Fibroblast of upper back skin (primary cell): ENCODE data around the gene ZNF367.

Experiments used
- DNase-seq: peaks from one replicate; pipeline ENCODE4 v3.0.0-alpha.2; 2013

ZNF367 gene

DNA sequence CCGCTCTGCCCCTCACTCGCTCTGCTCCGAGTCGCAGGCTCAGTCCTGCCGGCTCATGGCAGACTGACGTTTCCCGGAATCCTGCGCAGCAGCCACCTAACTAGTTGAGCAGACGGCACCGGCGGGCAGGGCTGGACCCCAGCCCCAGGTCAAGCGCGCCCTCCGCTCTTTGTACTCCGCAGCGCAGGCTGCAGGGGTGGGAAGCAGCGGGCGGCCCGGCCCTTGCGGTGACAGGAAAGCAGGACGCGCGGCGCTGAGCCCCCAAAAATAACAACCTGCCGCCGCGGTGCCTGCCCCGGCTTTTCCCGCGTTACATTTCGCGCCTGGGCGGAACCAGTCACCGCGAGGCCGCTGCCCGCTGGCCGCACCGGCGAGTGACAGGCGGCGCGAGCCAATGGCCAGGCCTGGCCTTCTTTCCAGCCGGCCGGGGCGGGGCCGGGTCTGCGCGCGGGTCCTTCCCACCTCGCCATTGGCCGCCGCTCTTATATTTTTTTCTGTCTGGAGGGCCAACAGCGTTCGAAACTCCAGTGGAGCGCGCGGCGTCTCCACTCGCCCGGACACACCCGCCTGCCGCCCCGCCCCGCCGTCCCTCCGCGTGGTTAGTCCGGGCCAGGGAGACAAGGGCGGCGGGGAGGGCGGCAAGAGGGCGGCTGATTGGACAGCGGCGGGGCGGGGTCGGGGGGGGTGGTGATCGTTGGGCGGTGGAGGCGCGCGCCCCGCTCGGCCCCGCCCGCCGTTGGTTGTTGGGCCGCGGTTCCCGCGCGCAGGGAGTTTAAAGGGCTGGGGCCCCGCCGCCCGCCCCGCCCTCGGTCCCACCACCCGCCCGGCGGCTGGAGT lies at the start of gene ZNF367:
Gene ZNF367 (minus strand): TSS at position 288 of the 837 bp plus-strand sequence. CDS start 338 bp downstream, outside the sequence.
- DNase-seq = peak; percentile 98

DNA sequence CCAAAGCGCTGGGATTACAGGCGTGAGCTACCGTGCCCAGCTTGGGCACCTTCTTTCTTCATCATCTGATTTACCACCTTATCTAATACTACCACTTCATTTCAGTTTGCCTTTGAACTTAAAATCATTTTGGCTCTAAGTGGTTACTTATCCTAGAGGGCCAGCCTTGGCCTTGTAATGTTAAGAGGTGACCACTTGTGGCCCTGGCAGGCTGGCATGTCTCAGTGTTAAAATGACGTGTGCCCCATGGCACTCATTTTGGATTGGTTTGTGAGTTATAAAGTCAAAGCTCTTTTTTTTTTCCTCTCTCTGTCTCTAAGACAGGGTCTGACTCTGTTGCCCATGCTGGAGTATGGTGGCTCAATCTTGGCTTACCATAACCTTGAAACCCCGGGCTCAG lies 49.6 kb upstream of the ZNF367 start:
- DNase-seq = no peak

DNA sequence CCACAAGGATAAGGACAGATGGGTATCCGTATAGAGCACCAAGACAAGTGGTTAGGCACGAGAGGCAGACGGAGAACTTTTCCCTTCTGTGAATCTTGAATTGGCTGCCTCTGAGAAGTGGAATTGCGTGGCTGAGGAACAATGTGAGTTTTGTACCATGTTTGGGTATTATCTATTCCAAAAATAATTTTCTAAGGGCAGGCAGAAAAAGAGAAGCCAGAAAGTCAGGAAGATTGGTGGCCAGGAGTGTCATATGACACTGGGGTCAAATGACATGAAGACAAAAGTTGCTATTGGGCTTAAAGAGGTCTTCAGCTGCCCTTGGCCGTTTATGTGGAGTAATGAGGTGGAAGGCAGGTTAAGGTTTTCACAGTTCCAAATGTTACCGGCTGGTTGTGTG lies 46.3 kb upstream of the ZNF367 start:
- no peak for DNase-seq

DNA sequence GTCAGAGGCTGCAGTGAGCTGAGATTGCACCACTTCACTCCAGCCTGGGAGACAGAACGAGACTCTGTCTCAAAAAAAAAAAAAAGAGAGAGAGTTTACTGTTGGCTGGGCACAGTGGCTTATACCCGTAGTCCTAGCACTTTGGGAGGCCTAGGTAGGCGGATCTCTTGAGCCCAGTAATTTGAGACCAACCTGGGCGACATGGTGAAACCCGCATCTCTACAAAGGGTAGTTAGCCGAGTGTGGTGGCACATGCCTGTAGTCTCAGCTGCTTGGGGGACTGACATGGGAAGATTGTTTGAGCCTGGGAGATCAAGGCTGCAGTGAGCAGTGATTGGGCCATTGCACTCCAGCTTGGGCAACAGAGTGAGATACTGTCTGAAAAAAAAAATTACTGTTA lies 44.4 kb upstream of the ZNF367 start:
- DNase-seq = no peak

DNA sequence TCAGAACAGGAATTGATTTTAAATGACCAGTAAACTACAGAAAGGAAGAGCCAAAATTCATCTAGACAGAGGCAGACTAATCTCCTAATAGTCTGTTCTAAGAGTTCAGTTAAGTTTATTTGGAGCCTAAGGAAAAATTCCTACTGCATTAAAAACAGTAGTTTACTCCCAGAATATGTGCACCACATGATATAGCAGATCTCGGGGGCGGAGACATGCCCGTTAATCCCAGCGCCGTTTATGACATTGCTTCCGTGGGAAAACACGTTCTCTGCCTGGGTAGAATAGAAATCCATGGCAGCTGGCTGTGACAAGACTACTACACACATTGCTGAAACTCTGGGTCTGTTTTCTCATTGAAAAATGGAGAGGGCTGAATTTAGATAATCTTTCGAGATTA lies 43.2 kb upstream of the ZNF367 start:
- DNase-seq = no peak

DNA sequence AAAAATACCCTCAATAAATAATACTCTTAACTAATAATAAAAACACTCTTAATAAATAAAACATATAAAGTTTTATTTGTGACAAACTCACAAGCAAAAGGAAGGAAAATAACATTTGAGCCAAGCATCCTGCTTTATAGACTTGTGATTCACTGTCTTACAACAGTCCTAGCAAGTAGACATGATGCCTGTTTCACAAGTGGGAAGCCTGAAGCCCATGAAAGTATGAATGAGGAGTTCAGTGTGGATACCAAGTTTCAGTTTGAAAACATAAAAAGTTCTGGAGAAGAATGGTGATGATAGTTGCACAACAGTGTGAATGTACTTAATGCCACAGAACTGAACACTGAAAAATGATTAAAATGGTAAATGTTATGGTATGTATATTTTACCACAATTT lies 42.7 kb upstream of the ZNF367 start:
- peak; percentile 63 for DNase-seq

DNA sequence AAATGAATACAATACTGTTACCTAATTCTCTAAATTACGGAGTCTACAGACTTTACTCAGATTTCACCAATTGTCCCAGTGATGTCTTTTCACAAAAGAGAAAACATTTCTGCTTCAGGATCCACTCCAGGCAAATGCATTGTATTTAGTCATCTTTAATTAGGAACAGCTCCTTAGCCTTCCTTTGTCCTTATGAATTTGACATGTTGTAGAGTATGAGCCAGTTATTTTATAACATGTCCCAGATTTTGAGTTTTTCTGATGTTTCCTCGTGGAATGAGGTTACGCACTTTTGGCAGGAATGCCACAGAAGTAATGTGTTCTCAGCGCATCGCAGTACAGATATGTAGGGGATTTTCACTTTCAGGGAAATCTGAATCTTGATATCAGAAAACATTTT lies 42.3 kb upstream of the ZNF367 start:
- peak; percentile 75 for DNase-seq

DNA sequence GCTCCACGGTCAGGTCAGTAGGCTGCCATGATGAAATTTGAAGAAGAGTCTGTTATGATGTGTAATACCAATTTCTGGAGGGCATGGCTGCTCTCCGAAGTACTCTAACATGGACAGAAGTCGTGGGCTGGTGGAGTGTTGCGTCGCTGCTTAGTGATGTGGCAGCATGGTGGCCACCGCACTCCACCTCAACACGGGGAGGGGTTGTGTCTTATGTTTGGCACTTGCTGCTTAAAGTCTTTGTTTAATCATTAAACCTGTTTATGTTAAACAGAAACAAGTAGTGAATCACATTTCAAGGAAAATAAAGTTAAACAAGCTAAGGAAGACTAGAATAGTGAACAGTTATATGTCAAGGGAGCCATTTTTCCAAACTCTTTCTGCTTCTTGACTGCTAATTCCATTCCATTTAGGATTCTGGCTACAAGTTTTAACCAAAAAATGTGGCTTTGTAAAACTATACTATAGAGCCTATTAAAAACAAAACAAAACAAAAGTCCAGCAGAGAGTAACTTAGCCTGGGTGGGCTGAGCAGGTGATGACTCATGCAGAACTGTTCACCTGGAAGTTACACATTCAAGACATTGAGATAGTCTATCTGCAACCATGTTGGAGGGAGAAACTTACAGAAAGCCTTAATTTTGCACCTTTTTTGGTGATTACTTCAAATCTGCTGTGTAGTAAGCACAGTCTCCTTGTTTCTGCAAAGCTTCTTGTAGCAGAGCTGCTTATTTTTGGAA lies 41.3 kb upstream of the ZNF367 start:
- no peak for DNase-seq

DNA sequence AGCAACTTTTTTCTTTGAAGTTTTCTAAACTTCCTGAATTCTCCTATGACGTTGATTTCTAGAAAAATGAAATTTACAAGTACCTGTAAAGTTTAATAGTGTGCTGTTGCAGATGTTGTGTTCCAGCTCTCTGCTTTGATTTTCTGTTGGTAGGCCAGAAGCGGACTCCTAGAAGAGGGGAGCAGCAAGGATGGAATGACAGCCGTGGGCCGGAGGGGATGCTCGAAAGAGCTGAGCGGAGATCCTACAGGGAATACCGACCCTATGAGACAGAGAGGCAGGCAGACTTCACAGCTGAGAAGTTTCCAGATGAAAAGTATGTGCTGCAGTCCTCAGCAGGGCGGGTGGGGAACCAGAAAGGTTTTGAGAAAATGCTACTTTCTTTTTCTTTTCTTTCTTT lies 40.1 kb upstream of the ZNF367 start:
- DNase-seq = no peak

DNA sequence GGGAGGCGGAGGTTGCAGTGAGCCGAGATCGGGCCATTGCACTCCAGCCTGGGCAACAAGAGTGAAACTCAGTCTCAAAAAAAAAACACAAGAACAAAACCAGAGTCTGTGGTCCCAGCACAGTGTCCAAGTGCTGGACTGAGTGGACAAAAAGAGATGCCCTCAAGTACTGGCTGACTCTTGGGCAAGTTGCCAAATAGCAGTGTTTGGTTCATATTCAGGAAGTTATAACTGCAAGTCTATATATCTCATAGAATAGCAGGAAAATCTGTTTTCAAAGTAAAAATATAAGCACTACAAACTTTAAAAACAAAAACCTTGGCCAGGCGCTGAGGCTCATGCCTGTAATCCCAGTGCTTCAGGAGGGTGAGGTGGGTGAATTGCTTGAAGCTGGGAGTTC lies 39.1 kb upstream of the ZNF367 start:
- no peak for DNase-seq

DNA sequence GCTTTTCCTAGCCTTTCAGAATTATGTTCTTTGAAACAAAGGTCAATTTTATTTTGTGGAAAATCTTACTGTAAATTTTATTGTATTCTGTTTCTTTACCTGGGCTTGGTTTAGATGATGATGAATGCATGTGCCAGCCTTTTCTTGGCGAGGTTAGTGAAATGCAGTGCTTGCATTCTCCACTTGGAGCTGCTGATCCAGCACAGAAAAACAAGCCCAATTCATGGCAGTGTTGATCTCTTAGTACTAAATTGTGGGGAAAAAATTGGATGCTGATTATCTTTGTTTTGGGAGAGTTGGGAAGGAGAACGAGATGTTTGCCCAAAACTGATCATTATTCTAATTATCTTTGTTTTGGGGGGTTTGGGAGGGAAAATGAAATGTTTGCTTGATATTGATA lies 35.5 kb upstream of the ZNF367 start:
- peak; percentile 45 for DNase-seq

DNA sequence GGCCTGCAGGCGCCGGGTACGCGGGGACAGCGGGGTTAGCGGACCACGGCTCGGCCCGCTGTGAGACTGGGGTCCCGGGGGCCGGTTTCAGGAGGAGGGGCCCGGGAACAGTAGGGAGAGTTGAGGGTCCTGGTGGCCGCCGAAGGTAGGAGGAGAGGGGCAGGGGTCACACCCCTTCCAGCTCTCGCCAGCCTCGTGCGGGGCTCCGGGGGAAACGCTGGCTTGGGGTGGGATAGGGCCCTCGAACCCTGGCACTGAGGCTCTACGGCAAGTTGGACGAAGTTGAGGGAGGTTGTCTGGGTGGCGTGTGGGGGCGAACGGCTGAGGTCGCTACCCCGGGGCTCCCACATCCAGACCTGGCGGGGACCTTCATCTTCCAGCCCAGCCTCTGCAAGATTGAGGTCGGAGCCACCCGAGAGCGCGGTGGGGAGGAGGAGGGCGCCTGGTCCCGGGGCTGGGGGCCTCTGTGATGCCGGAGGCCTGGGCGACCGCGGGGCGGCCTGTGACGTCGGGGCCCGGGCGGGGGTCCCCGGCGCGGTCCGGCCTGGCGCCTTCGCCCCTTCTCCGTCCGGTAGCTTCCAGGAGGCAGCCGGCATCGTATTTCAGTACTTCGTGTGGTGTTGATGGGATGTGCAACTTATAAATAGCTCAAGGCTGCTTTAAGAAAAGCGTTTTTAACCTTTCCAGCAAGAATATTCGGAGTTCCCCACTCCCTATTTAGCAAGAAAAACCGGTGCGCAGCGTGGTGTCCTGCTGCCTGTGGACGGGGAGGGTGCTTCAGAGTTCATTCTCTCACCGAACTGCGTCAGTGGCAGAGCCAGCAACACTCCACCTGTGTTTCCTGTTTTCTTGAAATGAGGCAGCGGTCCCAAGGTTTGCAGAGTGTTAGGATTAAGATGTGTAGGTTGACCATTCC lies 32.7 kb upstream of the ZNF367 start:
- DNase-seq = no peak

DNA sequence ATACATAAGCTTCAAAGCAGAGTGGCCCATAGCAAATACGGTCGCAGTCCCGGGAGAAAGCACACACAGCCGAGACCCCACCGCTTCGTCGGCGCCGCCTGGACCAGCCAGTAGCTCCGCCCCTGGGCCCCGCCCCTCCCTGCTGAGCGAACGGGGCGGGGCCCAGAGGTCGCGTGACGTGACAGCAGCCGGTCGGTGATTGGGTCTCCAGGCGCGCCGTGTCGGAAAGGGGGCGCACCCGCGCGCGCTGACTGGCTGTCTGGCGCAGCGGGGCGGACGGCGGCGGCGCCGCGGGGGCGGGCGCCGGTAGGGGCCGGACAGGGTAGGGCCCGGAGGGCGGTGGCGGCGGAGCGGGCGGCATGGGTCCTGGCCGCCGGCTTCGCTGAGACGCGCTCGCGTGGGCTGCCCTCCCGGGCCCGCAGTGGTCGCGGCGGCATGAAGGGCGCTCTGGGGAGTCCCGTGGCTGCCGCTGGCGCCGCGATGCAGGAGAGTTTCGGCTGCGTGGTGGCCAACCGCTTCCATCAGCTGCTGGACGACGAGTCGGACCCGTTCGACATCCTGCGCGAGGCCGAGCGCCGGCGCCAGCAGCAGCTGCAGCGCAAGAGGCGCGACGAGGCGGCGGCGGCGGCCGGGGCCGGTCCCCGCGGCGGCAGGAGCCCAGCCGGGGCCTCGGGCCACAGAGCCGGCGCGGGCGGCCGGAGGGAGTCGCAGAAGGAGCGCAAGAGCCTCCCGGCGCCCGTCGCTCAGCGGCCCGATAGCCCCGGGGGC lies 31.9 kb upstream of the ZNF367 start, which contains the start of gene HABP4:
Gene HABP4 (plus strand): TSS at position 325 of the 768 bp plus-strand sequence. CDS start 111 bp downstream, at position 436.
- DNase-seq = peak; percentile 94

DNA sequence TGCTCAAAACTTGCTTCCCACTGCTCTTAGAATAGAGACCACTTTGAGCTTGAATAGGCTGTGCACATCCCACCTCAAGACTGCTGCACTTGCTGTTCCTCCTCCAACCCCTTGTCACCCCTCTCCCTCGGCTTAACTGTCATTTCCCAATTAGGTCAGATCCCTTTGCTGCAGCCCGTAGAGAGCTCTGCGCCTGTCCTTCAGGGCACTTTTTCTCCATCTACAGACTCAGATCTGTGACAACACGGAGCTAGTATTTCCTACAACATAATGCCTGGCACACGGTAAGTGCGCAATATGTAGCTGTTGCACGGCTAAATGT lies 31.3 kb upstream of the ZNF367 start:
- no peak for DNase-seq

DNA sequence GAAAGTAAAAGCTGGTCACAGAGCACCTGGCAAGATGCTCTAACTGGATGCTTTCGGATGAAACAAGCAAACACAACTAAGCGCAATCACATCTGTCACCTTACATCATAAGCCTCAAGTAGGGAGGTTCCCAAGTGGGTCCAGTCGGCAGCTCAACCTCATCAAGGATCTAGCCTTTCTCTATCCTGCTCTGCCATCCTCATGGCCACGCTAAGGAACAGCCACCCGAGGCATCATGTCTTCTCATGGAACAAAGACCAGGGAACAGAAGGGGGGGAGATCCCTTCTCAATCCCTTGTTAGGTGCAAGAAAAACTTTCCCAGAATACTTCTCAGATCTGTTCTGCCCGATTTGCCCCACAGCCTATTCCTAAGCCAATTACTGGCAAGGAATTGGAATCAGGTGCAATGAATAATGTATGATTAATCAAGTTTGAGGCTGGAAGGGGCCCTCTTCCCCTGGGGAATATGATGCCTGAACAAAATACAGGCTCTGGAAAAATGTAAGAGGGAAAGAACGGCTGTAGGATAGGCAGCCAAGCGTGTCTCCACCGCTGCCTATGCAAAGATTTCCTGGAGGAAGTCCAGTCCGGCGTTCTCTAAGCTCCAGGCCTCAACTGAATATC lies 30.5 kb upstream of the ZNF367 start:
- peak; percentile 22 for DNase-seq

DNA sequence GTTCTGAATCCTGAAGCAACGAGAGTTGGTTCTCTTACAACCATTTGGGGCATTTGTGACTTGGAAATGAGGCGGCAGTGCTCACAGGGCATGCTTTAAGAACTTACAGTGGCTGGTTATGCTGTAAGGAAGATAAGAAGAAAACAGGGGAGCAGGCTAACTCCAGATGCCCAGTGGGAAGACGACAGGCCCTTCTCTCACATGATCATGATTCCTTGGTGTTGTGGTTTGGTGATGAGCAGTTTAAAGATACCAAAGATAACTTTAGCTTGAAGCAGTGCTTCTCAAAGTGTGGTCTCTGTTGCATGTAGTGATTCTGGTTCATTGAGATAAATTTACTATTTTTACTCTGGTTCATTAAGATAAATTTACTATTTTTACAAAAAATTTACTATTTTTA lies 29.2 kb upstream of the ZNF367 start:
- no peak for DNase-seq

DNA sequence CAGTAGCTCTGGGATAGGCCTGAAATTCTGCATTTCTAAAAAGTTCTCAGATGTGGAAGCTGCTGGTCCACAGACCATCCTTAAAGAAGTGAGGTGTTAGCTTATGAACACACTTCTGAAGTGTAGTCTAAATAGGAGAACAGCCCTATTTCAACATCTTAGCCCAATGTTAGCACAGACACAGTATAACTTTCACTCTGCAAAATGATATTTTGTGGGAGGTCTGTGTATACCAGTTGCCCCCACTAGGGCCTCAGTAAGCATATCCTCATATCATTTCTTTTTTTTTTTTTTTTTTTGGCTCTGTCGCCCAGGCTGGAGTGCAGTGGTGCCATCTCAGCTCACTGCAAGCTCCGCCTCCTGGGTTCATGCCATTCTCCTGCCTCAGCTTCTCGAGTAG lies 24.3 kb upstream of the ZNF367 start:
- no peak for DNase-seq

DNA sequence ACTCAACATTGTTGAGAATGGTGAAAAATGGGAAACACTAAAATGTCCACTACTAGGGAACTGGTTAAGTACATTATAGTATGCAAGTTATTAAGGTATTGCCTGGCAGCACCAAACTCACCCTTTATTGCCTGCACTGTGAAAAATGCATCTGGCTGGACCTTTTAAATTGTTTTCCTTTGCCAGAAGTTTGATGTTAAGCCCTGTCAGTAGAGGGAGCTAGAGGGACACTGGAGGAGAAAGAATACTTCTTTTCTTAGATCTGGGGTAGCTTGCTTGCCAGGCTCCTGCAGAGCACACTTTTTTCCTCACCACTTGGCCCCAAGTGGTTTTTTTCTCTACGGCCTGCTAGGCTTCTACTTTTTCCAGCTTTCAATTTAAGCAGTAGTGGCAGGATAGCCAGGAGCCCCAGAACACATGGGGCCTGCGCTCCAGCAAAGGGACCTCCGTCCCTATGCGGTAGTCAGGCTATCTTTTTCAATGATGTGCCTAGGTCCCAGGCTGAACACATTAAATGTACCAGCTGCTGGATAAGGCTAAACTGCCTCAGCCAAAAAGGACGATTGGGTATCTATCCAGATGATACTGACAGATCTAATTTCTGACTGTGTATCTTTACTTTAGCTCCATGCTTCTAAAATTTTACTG lies 23.8 kb upstream of the ZNF367 start:
- peak; percentile 41 for DNase-seq

DNA sequence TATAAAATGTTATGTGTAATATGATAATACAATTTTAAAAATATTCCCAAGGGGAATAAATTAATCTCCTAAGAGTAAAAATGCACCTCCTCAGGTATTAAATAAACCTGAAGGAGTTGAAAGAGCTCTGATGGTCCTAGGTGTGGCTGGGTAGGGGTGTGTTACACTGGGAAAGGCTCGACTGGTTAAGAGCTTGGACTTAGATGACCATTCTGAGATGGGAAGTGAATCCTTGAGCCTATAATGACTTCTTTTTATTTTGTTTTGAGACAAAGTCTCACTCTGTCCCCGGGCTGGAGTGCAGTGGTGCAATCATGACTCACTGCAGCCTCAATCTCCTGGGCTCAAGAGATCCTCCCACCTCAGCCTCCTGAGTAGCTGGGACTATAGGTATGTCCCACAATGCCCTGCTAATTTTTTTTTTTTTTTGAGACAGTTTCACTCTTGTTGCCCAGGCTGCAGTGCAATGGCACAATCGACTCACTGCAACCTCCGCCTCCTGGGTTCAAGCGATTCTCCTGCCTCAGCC lies 22.6 kb upstream of the ZNF367 start:
- no peak for DNase-seq

DNA sequence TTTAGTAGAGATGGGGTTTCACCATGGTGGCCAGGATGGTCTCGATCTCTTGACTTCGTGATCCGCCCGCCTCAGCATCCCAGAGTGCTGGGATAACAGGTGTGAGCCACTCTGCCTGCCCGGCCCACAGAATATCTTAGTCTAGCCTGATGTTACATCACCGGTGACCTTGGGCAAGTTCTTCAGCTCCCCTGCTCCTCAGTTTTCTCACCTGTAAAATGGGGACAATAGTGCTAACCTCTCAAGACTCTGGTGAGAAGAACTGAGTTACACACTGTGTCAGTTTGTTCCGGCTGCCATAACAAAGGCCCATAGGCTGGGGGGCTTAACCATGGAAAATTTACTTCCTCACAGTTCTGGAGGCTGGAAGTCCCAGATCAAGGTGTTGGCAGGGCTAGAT lies 19.3 kb upstream of the ZNF367 start:
- no peak for DNase-seq

DNA sequence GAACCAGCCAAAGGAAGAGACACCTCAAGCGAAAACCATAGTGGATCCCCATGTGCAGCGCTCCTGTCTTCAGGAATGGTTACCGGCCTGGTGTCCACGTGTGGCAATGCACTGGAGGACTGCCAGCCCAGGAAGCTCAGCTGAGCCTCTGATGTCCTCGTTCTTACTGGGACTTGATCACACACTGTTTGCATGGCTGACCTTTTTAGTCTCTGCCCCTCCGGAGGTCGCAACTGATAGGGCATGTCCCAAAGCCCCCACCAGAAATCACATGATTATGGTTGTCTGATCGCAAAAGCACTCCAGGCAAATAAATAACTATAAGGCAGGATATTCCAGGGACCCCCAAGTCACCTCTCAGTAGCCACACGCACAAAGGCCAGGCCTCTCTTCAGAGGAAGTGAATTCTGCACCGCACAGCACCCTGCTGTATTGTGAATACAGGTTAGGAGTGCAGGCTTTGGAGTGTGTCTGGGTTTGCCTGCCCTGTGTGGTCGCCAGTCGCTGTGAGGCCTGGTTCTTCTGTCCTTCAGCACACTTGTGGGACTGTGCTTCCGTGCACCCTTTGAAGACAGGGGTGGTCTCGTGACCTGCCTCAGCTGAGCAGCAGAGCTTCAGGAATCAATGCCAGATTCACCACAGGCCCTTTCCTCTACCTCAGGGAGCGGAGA lies 18.4 kb upstream of the ZNF367 start:
- DNase-seq = no peak
